Stimulated activated CD8-positive, alpha-beta memory T cell treated with anti-CD3 and anti-CD28 coated beads, Interleukin-4, amount 100 ng/mL, for 48 hours (primary cell): ENCODE measurements around the gene WIF1.

Experiments
- DNase-seq: peaks from one replicate; pipeline ENCODE4 v3.0.0-alpha.2; 2020

WIF1 gene

GRCh38 chr12:65121956-65122469 lies 908 bp upstream of the WIF1 start:
- DNase-seq = no peak

- no peak for DNase-seq
Observed at GRCh38 chr12:65119063-65119462, 2.0 kb downstream of the WIF1 start.

- DNase-seq = no peak
Observed at GRCh38 chr12:65113621-65114035, 7.5 kb downstream of the WIF1 start.

DNA sequence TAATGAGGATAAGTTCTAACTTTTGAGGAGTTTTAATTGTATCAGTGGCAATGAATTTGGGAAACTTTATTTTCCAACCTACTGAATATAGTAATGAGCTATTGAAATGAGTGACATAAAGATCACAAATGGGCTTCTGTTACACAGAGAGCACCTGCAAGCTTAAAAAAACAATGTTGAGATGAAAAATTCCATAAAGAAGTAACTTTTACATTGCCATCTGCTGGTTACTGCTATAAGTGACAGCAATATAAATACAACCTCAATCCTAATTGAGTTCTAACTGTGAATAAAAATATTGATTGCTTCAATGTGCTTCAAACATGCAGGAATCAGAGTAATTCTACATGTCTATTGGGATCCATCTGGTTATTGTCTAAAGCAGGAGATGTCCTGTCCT lies 14.2 kb downstream of the WIF1 start:
- no peak for DNase-seq

- DNase-seq = no peak
Observed at GRCh38 chr12:65100140-65100539, 21.0 kb downstream of the WIF1 start.

- no peak for DNase-seq
Observed at GRCh38 chr12:65099182-65099581, 21.9 kb downstream of the WIF1 start.

- DNase-seq = no peak
Observed at GRCh38 chr12:65098364-65098763, 22.7 kb downstream of the WIF1 start.

DNA sequence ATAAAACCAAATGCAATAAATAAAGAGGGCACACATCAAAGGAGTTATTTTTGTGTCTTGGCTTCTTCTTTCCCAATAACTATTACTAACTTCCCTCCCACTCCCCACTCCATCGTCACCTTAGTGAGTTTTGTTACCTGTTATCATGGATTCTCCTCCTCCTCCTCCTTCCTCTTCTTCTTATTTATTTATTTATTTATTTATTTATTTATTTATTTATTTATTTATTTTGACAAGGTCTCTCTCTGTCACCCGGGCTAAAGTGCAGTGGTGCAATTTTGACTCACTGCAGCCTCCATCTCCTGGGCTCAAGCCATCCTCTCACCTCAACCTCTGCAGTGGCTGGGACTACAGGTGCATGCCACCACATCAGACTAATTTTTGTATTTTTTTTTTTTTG lies 26.4 kb downstream of the WIF1 start:
- DNase-seq = no peak

GRCh38 chr12:65093606-65094005 lies 27.5 kb downstream of the WIF1 start:
- no peak for DNase-seq

DNA sequence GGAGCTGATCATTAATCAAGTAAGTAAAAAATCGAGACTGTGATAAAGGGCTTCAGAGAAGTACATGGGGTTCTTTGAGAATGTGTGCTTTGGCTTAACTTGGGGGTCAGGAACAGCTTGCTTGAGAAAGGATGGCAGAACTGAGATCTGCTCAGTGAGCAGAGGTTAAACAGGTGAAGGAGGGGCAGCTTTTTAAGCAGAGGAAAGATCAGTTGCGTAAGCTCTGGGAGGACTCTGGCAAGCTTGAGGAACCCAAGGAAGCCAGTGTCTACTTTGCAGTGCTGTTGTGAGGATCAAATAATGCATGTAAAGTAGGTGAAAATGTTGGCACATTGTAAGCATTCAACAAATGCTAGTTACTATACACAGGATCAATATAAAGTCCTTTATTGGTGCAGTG lies 30.6 kb downstream of the WIF1 start:
- no peak for DNase-seq

GRCh38 chr12:65086236-65086635 lies 34.9 kb downstream of the WIF1 start:
- no peak for DNase-seq

GRCh38 chr12:65084579-65084978 lies 36.5 kb downstream of the WIF1 start:
- DNase-seq = no peak

- no peak for DNase-seq
Observed at GRCh38 chr12:65083581-65083980, 37.5 kb downstream of the WIF1 start.

- DNase-seq = no peak
Observed at GRCh38 chr12:65082406-65082805, 38.7 kb downstream of the WIF1 start.

GRCh38 chr12:65081496-65081895 lies 39.6 kb downstream of the WIF1 start:
- no peak for DNase-seq

GRCh38 chr12:65074932-65075331 lies 46.2 kb downstream of the WIF1 start:
- DNase-seq = no peak

- no peak for DNase-seq
Observed at GRCh38 chr12:65069336-65069735, 51.8 kb downstream of the WIF1 start.

GRCh38 chr12:65067383-65067782 lies 53.7 kb downstream of the WIF1 start:
- no peak for DNase-seq

- DNase-seq = no peak
Observed at GRCh38 chr12:65055859-65056258, 65.2 kb downstream of the WIF1 start.

GRCh38 chr12:65051218-65051617 lies 69.9 kb downstream of the WIF1 start:
- no peak for DNase-seq

- DNase-seq = no peak
Observed at GRCh38 chr12:65045269-65045668, 75.8 kb downstream of the WIF1 start.

DNA sequence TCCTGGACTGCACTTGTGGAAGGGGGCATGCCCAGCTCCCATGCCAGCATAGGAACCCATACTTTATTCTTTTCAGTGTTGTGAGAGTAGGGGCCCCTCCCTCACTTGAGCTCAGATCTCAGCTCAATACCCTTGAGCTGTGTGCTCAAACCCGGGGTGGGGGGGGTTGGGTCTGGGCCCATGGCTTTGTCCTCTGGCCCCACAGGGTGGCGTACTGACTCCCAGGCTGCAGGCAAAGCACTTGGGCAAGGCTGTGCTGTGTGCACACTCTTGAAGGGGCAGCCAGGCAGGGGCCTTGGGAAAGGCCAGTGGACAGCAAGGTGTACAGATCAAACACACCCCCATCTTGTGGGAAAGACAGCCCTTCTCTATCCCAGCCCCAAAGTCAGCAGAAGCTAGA lies 81.8 kb downstream of the WIF1 start:
- DNase-seq = no peak

GRCh38 chr12:65025136-65025535 lies 96.0 kb downstream of the WIF1 start:
- no peak for DNase-seq

DNA sequence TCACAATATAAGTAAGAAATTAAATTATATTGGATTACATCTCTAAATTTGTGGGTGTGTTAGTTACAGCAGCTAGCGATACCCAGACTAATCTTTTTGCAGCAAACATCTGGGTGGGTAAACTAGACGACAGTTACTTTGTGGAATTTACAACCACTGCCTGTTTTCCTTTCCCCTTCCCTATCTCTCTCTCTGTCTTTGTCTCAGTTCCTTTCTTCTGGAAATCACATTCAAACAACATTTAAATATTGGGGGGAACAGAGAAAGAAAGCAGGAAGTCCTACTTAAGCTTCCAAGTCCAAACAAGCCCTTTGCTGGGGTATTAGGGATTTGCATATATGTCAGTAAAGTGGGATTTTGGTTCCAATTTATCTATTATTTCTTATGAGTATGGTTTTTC lies 97.6 kb downstream of the WIF1 start:
- no peak for DNase-seq

- DNase-seq = no peak
Observed at GRCh38 chr12:65022960-65023359, 98.1 kb downstream of the WIF1 start.

- DNase-seq = no peak
Observed at GRCh38 chr12:65022421-65022820, 98.7 kb downstream of the WIF1 start.
